Esophagus muscularis mucosa (tissue), 2 donors: ENCODE results near the gene BAG5.

Source experiments
- POLR2A ChIP-seq: fragments of 450-650 bp; IDR thresholded peaks from one replicate; pipeline ENCODE4 v1.6.1; 2017; ENCODE audit warnings: antibody characterized with exemption, moderate library complexity, mild to moderate bottlenecking, low read depth
- POLR2AphosphoS5 ChIP-seq, 2 donors: sonication (generic); formaldehyde crosslinking; IDR thresholded peaks; one replicate each; pipeline ENCODE4 v1.6.1; 2017; ENCODE audit warnings: antibody characterized with exemption in 2 of 2

GRCh38 chr14:103533999-103534575 is 28.4 kb downstream of the BAG5 start:
- no peak for TF ChIP-seq POLR2A
- TF ChIP-seq POLR2AphosphoS5 (IDR thresholded peaks at IDR 0.05) = no peak
